Measurements from ENCODE around the gene NES. TPM values are rescaled to one million over a fixed set of nuclear protein-coding genes. Genes with fewer than 3 reads are reported as not detected.

NES gene
- total and polyA plus RNA-seq, 7 donors = 12.3 to 581 (median 40.5) TPM

DNA sequence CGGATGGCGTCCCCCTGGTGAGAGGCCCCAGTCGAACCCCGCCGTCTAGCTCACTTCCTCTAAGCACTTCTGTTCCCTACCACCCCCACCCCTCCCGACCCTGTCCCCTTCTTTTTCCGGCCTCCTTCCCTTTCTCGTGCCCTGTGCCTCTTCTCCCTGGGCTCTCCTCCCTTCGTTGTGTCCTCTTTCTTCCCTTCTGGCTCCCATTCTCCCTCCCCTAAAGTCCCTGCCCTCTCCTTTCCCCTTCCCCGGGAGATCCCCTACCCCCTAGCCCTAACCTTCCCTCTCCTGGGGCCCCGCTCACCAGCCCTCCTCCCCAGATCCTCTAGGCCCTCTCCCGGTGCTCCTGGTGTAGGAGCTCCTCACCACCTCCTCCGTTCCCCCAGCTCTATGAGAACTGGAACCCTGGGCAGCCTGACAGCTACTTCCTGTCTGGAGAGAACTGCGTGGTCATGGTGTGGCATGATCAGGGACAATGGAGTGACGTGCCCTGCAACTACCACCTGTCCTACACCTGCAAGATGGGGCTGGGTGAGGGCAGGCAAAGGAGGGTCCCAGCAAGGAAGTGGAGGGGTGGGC, 19.4 kb downstream of the NES start:
- no peak overlapping the region for H3K27ac ChIP-seq
- WGBS, 3 donors = 16 to 21% (median 19%) methylated on average over 15 of the region's 15 CpGs

DNA sequence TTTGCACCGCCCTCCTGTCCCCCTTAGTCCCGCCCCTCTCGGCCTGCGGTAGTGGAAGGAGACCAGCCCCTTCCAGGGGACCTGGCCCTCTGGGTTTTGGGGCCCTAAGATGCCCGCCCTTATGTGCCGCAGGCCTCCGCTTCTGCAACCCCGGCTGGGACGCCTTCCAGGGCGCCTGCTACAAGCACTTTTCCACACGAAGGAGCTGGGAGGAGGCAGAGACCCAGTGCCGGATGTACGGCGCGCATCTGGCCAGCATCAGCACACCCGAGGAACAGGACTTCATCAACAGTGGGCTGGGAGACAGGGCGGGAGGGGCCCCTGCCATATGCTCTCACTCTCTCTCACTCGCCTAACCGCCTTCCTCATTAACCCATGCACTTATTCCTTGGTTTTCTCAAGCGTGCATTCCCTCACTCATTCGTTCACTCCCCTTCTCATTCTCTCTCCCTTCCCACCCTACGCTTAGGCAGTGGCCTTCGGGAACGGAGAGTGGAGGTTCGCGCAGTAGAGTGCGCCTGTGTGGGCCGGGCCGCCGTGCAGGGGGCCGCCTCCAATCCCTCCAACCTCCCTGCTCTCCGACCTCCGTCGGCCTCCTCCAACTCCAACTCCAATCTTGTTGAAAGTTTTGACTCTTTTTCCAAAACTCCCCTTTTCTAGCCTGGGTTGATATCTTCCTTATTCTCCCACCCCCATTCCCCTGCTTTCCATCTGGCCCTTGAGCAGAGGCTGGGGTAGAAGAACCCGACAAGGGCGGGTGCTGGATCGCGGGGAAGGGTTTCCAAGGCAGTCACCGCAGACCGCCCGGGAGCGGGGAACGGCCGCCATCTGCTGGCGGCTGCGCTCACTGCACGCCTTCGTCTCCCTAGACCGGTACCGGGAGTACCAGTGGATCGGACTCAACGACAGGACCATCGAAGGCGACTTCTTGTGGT, 20.1 kb downstream of the NES start:
- no peak overlapping the region for H3K27ac ChIP-seq

More for the DNA sequence above, 19.4 kb downstream of the NES start:
- ATAC-seq = no peak
- Histone ChIP-seq H3K4me1 (peaks cover 46% of the 10 kb centered on the region), H3K4me3 (peak overlapping the region; percentile 56), H3K36me3 (ENCODE audit: insufficient read depth in 1 of 2, low read depth in 1 of 2) (no peaks in the 10 kb centered on the region), H3K27me3 (ENCODE audit: insufficient read depth in 3 of 3, low read length in 2 of 3) (peaks cover 0 to 23% (median 2%) of the 10 kb centered on the region in 3 donors), H3K9me3 (no peaks in the 10 kb centered on the region)
- intact Hi-C loops (cut with DNase I) = loop anchor here (1.0 to 2.0 kb wide), 3 partner anchors 31 to 69 kb away; no protein-coding TSS in a partner anchor
- no peak for DNase-seq
- TF ChIP-seq, protein P1, sequence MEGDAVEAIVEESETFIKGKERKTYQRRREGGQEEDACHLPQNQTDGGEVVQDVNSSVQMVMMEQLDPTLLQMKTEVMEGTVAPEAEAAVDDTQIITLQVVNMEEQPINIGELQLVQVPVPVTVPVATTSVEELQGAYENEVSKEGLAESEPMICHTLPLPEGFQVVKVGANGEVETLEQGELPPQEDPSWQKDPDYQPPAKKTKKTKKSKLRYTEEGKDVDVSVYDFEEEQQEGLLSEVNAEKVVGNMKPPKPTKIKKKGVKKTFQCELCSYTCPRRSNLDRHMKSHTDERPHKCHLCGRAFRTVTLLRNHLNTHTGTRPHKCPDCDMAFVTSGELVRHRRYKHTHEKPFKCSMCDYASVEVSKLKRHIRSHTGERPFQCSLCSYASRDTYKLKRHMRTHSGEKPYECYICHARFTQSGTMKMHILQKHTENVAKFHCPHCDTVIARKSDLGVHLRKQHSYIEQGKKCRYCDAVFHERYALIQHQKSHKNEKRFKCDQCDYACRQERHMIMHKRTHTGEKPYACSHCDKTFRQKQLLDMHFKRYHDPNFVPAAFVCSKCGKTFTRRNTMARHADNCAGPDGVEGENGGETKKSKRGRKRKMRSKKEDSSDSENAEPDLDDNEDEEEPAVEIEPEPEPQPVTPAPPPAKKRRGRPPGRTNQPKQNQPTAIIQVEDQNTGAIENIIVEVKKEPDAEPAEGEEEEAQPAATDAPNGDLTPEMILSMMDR (IDR thresholded peaks at IDR 0.05) = no peak

DNA sequence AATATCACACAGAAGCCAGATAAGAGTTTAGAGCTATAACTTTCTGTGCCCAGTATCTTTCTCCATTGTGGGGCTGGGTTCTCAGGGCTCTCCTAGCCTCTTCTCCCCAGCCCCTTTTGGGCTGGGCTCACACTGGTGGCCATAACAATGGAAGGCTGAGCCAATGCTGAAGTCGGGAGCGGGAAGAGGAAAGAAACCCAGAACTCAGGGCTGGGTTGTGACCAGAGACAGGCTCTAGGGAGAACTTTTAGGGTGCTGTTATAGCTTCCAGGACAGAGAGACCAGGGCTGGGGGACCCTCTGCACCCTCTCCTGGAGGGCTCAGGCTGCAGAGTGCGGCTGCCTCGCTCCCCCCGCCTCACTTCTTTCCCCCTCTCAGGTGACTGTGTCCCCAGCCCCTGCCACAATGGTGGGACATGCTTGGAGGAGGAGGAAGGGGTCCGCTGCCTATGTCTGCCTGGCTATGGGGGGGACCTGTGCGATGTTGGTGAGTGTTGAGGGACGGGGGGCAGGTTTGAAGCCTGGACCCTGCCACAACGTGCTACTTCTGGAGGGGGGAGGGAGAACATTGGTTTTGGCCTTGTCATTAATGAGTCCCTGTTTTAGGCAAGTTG, 21.2 kb downstream of the NES start:
- WGBS, 3 donors = 61 to 70% (median 70%) methylated on average over 9 of the region's 9 CpGs
- no peaks in the 10 kb centered on the region for H3K9me3 ChIP-seq
- intact Hi-C loops (cut with DNase I) = loop anchor here in 1 of 2 donors (2.0 kb wide), 1 partner anchor 29 kb away; no protein-coding TSS in a partner anchor
- no peak for ATAC-seq
- H3K27me3 ChIP-seq (ENCODE audit: insufficient read depth in 3 of 3, low read length in 2 of 3) = peaks cover 0 to 31% (median 6%) of the 10 kb centered on the region in 3 donors
- peaks cover 28% of the 10 kb centered on the region for H3K4me1 ChIP-seq
- no peaks in the 10 kb centered on the region for H3K36me3 ChIP-seq (ENCODE audit: insufficient read depth in 1 of 2, low read depth in 1 of 2)
- H3K27ac ChIP-seq = no peak overlapping the region
- TF ChIP-seq, protein P1 (IDR thresholded peaks at IDR 0.05) = no peak
- H3K4me3 ChIP-seq = no peak overlapping the region
- DNase-seq = no peak

More for the DNA sequence above, 20.1 kb downstream of the NES start:
- H3K27me3 ChIP-seq (ENCODE audit: insufficient read depth in 3 of 3, low read length in 2 of 3) = peaks cover 0 to 23% (median 6%) of the 10 kb centered on the region in 3 donors
- peak overlapping the region; percentile 56 for H3K4me3 ChIP-seq
- no peaks in the 10 kb centered on the region for H3K9me3 ChIP-seq
- peak; percentile 82 to 89 for DNase-seq
- TF ChIP-seq, protein P1 (IDR thresholded peaks at IDR 0.05) = peak; percentile 98
- peak; percentile 26 to 61 (median 40) for ATAC-seq
- peaks cover 38% of the 10 kb centered on the region for H3K4me1 ChIP-seq
- WGBS, 3 donors = 2% methylated on average over 52 to 54 of the region's 54 CpGs
- no peaks in the 10 kb centered on the region for H3K36me3 ChIP-seq (ENCODE audit: insufficient read depth in 1 of 2, low read depth in 1 of 2)
- intact Hi-C loops (cut with DNase I) = loop anchor here (1.0 to 2.0 kb wide), 2 partner anchors 30 to 31 kb away; no protein-coding TSS in a partner anchor

DNA sequence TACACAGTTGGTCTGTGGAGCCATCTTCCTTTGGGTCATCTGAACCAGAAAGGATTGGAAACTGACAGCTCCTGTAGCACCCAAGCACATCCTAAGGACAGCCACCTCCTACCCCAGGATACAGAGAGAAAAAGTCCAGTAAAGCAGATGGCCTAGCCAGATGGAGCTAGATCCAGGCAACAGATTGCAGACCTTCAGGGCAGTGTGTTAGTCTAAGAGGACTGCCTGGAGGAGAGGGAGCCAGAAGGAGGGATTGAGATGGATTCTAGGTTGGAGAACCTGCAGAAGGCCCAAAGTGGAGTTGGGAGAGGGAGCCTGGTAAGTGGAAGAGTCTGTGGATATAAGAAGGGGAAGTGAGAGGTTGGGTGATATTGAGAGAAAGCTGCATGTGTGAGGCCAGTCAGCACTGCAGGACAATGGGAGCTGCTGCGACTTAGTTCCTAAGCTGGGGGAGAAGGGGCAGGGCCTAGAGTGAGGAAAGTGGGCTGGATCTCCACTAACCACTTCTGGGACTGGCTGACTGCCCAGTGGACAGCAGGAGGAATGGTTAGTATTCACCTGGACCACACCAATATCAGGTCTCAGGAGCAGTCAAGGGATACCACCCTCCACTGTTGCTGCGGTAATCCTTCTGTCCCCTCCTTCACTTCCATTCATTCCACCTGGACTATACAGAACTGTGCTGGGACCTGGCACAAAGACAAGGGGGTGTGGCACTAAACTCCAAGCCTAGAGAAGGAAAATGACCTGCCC, 21.9 kb downstream of the NES start:
- no peak for ATAC-seq
- H3K36me3 ChIP-seq (ENCODE audit: insufficient read depth in 1 of 2, low read depth in 1 of 2) = no peaks in the 10 kb centered on the region
- peaks cover 22% of the 10 kb centered on the region for H3K4me1 ChIP-seq
- no peak overlapping the region for H3K27ac ChIP-seq
- 41 to 61% (median 48%) methylated on average over 2 of the region's 2 CpGs for WGBS, 3 donors
- TF ChIP-seq, protein P1 (IDR thresholded peaks at IDR 0.05) = no peak
- H3K4me3 ChIP-seq = no peak overlapping the region
- DNase-seq = no peak
- peaks cover 0 to 38% (median 8%) of the 10 kb centered on the region in 3 donors for H3K27me3 ChIP-seq (ENCODE audit: insufficient read depth in 3 of 3, low read length in 2 of 3)
- intact Hi-C loops (cut with DNase I) = no loop called here
- H3K9me3 ChIP-seq = no peaks in the 10 kb centered on the region
